Measurements from ENCODE around the gene C1QL2. TPM values are rescaled to one million over a fixed set of nuclear protein-coding genes. Genes with fewer than 3 reads are reported as not detected.
A peak's percentile ranks its signal among the peaks of the same experiment; 100 is the strongest.

C1QL2 gene
- total RNA-seq, 1 donor from 2014 or later = not detected

DNA sequence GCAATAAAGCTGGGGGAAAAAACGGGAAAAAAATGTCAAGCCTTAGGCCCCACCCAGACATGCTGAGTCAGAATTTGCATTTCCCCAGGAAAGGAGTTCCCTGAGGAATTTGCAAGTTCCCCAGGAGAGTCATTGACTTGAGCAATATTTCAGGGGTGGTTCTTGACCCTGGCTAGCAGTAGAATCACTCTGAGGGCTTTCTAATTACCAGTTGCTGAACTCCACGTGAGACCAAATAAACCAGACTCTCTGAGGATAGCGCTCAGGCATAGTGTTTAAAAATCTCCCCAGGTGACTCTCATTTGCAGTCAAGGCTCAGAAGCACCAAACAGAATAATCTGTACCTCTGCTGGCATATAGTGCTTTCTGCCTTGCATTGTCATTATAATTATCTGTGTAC is 48.7 kb downstream of the C1QL2 start:
- DNase-seq (ENCODE audit: low spot score) = no peak
- no peak for ATAC-seq

DNA sequence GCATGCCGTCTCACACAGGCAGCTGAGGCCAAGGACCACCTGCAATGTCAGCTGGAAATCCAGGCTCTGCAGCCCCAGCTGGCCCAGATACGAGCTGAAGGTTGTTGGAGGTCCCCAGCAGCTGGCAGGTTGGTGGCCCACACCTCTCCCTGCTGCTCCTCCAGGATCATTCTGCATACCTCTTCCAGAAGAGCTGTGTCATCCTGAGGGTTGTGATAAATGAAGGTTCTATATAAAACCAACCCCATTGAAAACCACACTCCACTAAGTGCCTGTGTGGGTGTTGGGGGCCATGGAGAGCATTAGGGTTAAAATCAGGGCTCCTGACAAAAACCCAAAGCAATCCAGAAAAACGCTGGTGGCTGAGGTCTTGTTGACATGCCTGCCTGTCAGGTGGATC is 50.4 kb downstream of the C1QL2 start:
- no peak for ATAC-seq
- no peak for DNase-seq (ENCODE audit: low spot score)

DNA sequence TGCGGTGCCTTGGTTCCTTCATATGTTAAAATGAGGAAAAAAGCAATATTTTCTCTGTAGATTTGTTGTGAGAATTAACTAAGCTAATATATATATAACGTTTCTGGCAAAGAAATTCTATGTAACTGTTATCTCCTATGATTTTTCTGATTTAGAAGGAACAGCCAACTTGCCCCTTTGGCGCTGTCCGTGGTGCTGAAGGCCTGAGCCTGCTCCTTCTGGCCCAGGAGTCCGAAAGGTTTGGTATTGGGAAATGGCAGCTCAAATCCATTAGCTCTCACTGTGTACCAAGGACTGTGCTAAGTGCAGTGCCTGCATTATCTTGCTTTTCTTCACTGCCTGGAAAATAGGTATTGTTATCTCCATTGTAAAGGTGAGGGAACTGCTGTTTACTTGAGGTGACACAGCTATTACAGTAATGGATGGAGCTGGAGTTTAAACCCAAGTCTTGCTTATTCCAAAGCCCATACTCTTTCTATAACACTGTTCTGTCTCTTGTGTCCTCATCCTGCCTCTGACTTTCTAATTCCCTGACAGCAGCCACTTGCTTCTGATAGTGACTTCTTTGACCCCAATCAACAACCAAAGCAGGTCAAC is 52.2 kb downstream of the C1QL2 start:
- DNase-seq (ENCODE audit: low spot score) (no peak), ATAC-seq (peak; percentile 66)

Other genes starting within 250 kb of the C1QL2 start
- gene MARCO, start 216.6 kb downstream of the C1QL2 start, total RNA-seq = 38.8 TPM
- 120 TPM for gene STEAP3, start 65.1 kb upstream of the C1QL2 start, total RNA-seq
- gene C2orf76, start 208.1 kb upstream of the C1QL2 start, total RNA-seq = 3.0 TPM
- 194 TPM for gene DBI, start 208.2 kb upstream of the C1QL2 start, total RNA-seq

Data from left lobe of liver (tissue), 2 donors.